COR-L47 (cell line): ENCODE results near the gene ROBO2.

Experiments used
- DNase-seq: peaks from one replicate; lab custom pipeline; 2025; lab: John Stamatoyannopoulos, UW

Gene ROBO2

GRCh38 chr3:77052733-77053670 is 13.1 kb downstream of the ROBO2 start:
- DNase-seq = no peak

GRCh38 chr3:77053795-77054194 is 13.9 kb downstream of the ROBO2 start:
- no peak for DNase-seq

- no peak for DNase-seq
Measured at GRCh38 chr3:77055841-77056341, 16.0 kb downstream of the ROBO2 start.

GRCh38 chr3:77059354-77059753 is 19.5 kb downstream of the ROBO2 start:
- DNase-seq = no peak

- DNase-seq = no peak
Measured at GRCh38 chr3:77063423-77063822, 23.5 kb downstream of the ROBO2 start.

GRCh38 chr3:77065750-77066149 is 25.9 kb downstream of the ROBO2 start:
- DNase-seq = no peak

DNA sequence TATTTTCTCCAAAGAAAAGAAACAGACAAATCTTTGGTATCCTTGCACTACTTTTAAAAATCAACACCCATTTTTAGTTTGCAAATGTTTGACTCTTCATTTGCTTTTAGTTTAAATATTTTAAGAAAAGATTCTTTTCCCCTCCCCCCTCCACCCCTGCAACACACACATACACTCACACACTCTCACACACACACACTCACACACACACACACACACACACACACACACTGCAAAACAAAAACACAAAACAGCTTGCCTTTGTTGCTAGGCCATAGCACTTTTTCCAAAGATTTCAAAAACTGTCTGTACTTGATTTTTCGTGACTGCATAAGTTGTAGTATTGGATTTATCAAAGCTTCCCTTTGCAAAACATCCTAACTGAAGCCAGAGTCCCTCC is 26.9 kb downstream of the ROBO2 start:
- no peak for DNase-seq

DNA sequence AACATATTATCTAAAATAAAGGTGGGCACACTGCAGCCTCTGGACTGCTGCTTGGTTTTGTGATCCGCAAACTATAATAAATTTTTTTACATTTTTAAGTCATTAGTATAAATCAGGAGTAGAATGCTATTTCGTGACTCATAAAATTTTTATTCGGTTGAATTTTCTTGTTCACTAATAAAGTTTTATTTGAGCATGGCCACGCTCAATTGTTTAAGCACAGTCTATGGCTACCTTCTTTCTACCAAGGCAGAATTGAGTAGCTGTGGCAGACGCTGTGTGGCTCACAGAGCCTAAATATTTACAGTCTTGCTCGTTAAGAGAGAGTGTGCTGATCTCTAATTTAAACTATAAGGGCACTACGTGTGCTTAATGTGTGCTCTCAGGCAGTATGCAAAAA is 28.9 kb downstream of the ROBO2 start:
- DNase-seq = no peak

DNA sequence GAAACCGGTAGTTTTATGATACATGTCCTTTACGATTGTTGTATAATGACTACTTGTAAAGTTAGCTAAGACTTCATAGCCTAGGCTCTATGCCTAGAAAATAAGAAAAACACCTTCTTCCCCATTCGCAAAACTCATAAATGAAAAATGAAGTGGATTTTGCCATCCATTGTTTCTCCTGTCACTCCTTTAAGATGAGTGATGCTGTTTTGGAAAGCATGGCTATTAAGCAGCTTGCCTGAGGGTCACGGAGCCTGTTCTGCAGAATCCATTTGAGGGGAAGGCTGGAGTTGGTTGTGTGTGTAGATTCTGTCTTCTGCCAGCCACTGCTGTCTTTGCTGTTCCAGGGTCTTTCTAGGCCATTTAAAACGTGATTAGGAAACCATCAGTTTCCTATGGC is 31.5 kb downstream of the ROBO2 start:
- no peak for DNase-seq

- DNase-seq = no peak
Measured at GRCh38 chr3:77071809-77072208, 31.9 kb downstream of the ROBO2 start.

DNA sequence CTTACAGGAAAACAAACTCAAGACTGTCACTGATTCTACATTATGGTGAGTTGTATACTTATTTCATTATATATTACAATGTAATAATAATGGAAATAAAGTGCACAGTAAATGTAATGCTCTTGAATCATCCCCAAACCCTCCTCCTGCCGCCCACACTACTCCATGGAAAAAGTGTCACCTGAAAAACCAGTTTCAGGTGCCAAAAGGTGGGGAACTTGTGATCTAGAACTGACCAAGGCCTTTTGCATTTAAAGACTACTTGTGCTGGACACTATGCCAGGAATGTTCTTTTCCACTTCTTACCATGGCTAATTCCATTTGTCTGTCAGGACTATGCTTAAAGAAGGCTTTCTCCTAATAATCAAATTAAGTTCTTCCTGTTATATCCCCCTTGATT is 32.3 kb downstream of the ROBO2 start:
- DNase-seq = no peak

- DNase-seq = no peak
Measured at GRCh38 chr3:77078279-77078678, 38.4 kb downstream of the ROBO2 start.

GRCh38 chr3:77079988-77080610 is 40.2 kb downstream of the ROBO2 start:
- no peak for DNase-seq

DNA sequence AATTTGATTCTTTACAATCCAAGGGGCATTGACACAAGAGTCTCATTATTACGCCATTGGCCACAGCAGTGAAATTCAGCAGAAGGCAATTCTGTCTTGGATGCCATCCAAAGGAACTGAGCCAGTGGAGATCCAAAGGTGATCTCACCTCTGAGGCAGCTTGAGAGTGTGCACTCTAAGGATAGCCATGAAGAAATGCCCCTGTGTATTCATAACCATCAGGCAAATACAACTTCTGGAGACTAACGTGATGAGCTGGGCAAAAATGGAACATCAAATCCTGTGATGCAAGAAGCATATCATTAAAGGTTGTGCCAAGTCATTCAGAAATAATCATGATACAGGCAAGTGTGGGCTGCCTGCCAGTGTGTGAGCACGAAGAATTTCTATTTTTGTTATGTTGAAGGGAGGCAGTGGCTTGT is 41.4 kb downstream of the ROBO2 start:
- DNase-seq = peak; percentile 40

DNA sequence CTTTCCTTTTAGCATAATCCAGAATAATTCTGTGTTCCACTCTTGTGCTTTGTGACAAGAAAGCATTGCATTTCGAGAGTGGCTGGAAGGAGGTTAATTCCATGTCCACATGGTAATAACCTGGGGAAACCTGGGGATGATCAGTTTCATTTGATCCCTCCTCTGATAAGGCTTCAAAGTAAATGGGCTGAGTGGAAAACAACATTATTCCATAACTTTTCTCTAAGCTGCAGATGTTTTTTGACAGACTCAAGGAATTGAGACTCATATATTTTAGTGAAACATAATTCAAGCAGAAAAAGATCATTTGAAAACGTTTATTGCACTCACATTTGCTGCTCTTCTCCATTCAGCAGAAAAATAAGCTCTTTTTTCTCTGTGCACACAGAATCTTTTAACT is 44.6 kb downstream of the ROBO2 start:
- no peak for DNase-seq

GRCh38 chr3:77086408-77086807 is 46.5 kb downstream of the ROBO2 start:
- no peak for DNase-seq

DNA sequence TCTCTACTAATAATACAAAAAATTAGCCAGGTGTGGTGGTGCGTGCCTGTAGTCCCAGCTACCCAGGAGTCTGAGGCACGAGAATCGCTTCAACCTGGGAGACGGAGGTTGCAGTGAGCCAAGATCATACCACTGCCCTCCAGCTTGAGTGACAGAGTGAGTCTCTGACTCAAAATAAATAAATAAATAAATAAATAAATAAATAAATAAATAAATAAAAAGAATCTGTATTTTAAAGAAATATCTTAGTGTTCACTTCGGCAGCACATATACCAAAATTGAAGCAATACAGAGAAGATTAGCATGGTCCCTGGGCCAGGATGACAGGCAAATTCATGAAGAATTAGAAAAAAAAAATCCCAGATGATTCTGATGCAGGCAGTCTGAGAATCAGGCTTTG is 51.9 kb downstream of the ROBO2 start:
- DNase-seq = no peak

GRCh38 chr3:77093101-77093500 is 53.2 kb downstream of the ROBO2 start:
- no peak for DNase-seq

DNA sequence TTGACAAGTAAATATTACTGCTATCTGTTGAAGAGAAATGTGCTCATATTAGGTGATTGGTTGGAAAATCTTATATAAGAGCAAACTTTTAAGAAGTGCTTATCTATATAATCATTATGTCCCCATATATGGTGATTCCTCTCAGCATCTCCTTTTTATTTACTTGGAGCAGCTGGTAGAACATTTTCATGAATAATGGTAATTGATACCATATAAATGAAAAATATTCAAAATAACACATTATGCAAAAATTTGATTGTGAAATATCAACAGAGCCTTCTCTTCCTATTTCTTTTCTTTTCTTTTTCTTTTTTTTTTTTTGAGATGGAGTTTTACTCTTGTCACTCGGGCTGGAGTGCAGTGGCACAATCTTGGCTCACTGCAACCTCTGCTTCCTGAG is 56.2 kb downstream of the ROBO2 start:
- DNase-seq = no peak

DNA sequence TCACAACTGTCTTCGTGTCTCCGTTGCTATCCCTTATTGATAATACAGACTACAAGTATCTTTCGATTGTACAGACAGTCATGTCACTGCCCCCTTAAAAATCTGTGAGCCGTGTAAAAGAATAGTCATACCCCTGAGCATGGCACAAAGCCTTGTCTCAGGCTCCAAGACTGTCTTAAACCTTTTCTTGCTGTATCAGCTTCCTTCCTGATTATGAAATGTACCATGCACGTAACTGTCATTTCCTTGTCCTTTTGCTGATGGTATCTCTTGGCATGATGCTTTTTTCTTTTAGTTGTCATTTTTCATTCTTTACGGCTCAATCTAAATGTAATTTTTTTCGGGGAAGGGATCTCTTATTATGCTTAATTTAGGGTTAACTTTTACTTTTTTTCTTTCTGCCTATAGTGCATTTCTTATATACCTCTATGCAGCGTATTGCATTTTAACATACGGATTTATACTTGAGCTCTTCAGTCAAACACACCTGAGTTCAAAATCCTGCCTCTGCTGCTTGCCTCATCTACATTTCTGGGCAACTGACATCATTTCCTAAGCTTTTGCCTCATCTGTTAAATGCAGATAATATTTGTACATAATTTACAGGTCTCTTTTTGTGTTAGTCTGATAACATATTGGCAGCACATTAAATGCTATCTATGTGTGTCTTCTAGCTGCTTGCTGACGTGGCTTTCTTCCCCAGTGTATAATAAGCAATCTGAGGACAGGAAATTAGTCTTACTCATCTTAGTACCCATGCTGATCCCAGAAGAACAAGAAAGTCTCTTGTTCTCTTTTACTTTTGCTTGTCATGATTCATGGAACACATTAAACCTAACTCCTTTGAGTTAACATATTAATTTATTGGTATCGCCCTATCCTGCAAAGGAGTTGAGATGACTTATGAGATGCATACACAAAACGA is 57.3 kb downstream of the ROBO2 start:
- DNase-seq = no peak

GRCh38 chr3:77102951-77103769 is 63.3 kb downstream of the ROBO2 start:
- peak; percentile 1 for DNase-seq
